ENCODE data around the gene CNPY2. TPM values are rescaled to one million over a fixed set of nuclear protein-coding genes. Genes with fewer than 3 reads are reported as not detected.

CNPY2 gene
- total and polyA plus RNA-seq, 2 of the 13 experiments (the other 11 are each of a cell fraction or from before 2014, with no cell fraction given), result 285 to 356 TPM

GRCh38 chr12:56315622-56316473 lies at the start of gene CNPY2 (continued):
- TF ChIP-seq REST (IDR thresholded peaks at IDR 0.05; ENCODE audit: borderline replicate concordance in 1 of 2, low read depth in 1 of 2, low read length in 2 of 2) (no peak), MLX (CRISPR knock-in tag; IDR thresholded peaks at IDR 0.05) (0 out of 2 replicates have a peak, but pooled peaks have one; percentile 50), JARID2 (CRISPR knock-in tag; IDR thresholded peaks at IDR 0.05; ENCODE audit: insufficient replicate concordance) (peak; percentile 38), ZNF180 (CRISPR knock-in tag; IDR thresholded peaks at IDR 0.05; ENCODE audit: borderline replicate concordance, low read depth) (no peak), ISL2 (CRISPR knock-in tag; IDR thresholded peaks at IDR 0.05) (peak; percentile 48; the same call in 1 of the 2 replicates), XBP1 (CRISPR knock-in tag; IDR thresholded peaks at IDR 0.05) (no peak), ZNF550 (CRISPR knock-in tag; IDR thresholded peaks at IDR 0.05; ENCODE audit: borderline replicate concordance) (no peak), ZNF773 (CRISPR knock-in tag; IDR thresholded peaks at IDR 0.05; ENCODE audit: borderline replicate concordance) (no peak; the same call in 1 of the 2 replicates), ZNF331 (CRISPR knock-in tag; IDR thresholded peaks at IDR 0.05) (peak; percentile 40), EZH2 (conservative IDR thresholded peaks at IDR 0.05; ENCODE audit: low read depth, low read length) (no peak), PBX2 (CRISPR knock-in tag; IDR thresholded peaks at IDR 0.05) (no peak), FOXK1 (CRISPR knock-in tag; IDR thresholded peaks at IDR 0.05; ENCODE audit: borderline replicate concordance, low read depth) (0 out of 2 replicates have a peak, but pooled peaks have one; percentile 16), HMGXB4 (CRISPR knock-in tag; IDR thresholded peaks at IDR 0.05; ENCODE audit: borderline replicate concordance in 1 of 2, low read depth in 1 of 2) (peak; percentile 88 to 93), SP1 (IDR thresholded peaks at IDR 0.05) (no peak), SP1 (CRISPR knock-in tag; IDR thresholded peaks at IDR 0.05) (no peak; the same call in 1 of the 2 replicates), ZNF782 (CRISPR knock-in tag; IDR thresholded peaks at IDR 0.05; ENCODE audit: borderline replicate concordance) (peak; percentile 81), SKI (IDR thresholded peaks at IDR 0.05; ENCODE audit: partially characterized antibody) (no peak), SMAD9 (CRISPR knock-in tag; IDR thresholded peaks at IDR 0.05) (no peak), SNAPC2 (CRISPR knock-in tag; IDR thresholded peaks at IDR 0.05) (no peak), PAF1 (CRISPR knock-in tag; IDR thresholded peaks at IDR 0.05) (no peak), ZNF225 (CRISPR knock-in tag; IDR thresholded peaks at IDR 0.05) (no peak), RFX1 (IDR thresholded peaks at IDR 0.05) (no peak)

Measured in HepG2 (cell line).